Measurements from ENCODE around the gene SMIM13.

- TF ChIP-seq CTCF (IDR thresholded peaks at IDR 0.05; ENCODE audit: borderline replicate concordance, extremely low read depth, low read length, poor library complexity, severe bottlenecking) (no peak), EZH2 (IDR thresholded peaks at IDR 0.05; ENCODE audit: borderline replicate concordance, low read depth, low read length, severe bottlenecking) (no peak)
These were observed 19.4 kb downstream of the SMIM13 start for GRCh38 chr6:11113038-11113437.
